ENCODE data around the gene WAS.

DNA sequence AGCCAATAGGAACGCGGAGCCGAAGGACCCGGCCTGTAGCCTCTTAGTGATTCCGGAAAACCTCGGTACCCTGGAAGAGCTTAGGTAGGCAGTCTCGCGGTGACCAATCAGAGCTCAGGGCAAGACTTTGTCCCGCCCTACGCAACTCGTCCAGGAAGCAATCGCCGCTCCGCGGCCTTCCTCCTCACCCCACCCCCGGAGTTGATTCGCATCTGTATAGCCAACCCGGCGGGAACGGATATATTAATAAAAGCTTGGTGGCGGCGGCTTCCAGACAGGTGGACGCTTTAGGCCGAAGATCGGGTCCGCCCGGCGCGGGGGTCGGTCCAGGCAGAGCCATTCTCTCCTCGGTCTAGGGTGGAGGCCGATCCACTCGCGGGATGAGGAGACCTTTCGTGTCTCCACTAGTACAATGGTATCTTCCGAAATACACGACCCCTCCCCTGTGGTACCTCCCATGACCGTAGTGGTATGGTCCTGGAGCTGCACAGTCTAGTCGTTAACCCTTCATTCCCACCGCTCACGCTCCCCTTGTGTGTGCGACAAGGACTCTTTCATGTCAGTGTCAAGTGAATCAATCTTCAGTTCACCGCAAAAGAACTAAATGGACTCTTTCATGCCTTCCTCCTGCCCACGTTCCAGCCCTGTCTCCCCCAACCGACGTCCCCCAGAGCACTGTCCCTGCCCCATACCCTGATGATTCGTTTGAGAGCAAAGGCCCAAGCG, 53.8 kb downstream of the WAS start:
- TF ChIP-seq MAZ (IDR thresholded peaks at IDR 0.05; ENCODE audit: borderline replicate concordance, low read depth, low read length) (no peak), KDM1A (IDR thresholded peaks at IDR 0.05; ENCODE audit: low read depth) (no peak), HOXA7 (CRISPR knock-in tag; IDR thresholded peaks at IDR 0.05) (0 out of 2 replicates have a peak, but pooled peaks have one; percentile 17), EP300 (IDR thresholded peaks at IDR 0.05) (no peak), USF2 (IDR thresholded peaks at IDR 0.05) (no peak), KDM5A (IDR thresholded peaks at IDR 0.05) (no peak), RAD21 (conservative IDR thresholded peaks at IDR 0.05 in 1 of 2, IDR thresholded peaks at IDR 0.05 in 1 of 2) (no peak), CTCF (IDR thresholded peaks at IDR 0.05) (no peak), POLR2A (IDR thresholded peaks at IDR 0.05; ENCODE audit: low read length) (peak; percentile 37; the same call in 1 of the 2 replicates), NFE2L2 (conservative IDR thresholded peaks at IDR 0.05; ENCODE audit: low read length) (no peak), REST (IDR thresholded peaks at IDR 0.05) (no peak), ZSCAN20 (CRISPR knock-in tag; IDR thresholded peaks at IDR 0.05) (no peak), PHF8 (IDR thresholded peaks at IDR 0.05; ENCODE audit: borderline replicate concordance, low read depth) (peak; percentile 85)
- TF ChIP-seq, protein P1, sequence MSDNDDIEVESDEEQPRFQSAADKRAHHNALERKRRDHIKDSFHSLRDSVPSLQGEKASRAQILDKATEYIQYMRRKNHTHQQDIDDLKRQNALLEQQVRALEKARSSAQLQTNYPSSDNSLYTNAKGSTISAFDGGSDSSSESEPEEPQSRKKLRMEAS (IDR thresholded peaks at IDR 0.05), result peak; percentile 57; the same call in 1 of the 2 replicates

Measured in A549 (cell line).